DOHH2 (cell line): ENCODE results near the gene PDE1C.

Source experiments
- H3F3A ChIP-seq: fragments of 200-600 bp; sonication (generic), shearing (Covaris generic); 2 replicates; pipeline ENCODE4 v1.6.0; 2016; ENCODE audit warnings: antibody characterized with exemption, mild to moderate bottlenecking; ENCODE audit not compliant: control insufficient read depth, insufficient read depth
- H3K27ac ChIP-seq: fragments of 200-600 bp; sonication (generic); 2 replicates; pipeline ENCODE4 v1.5.1; 2014; ENCODE audit warnings: low read depth, mild to moderate bottlenecking, low read length, moderate library complexity
- H3K27me3 ChIP-seq: fragments of 200-600 bp; sonication (generic); 2 replicates; pipeline ENCODE4 v1.6.1; 2014; ENCODE audit warnings: mild to moderate bottlenecking, low read length, mixed read lengths; ENCODE audit not compliant: control insufficient read depth
- H3K36me3 ChIP-seq: fragments of 200-600 bp; sonication (generic); 2 replicates; pipeline ENCODE4 v1.6.1; 2014; ENCODE audit warnings: mild to moderate bottlenecking, low read length, moderate library complexity, mixed read lengths; ENCODE audit not compliant: control insufficient read depth
- H3K4me1 ChIP-seq: fragments of 200-600 bp; sonication (generic); 2 replicates; pipeline ENCODE4 v1.6.1; 2014; ENCODE audit warnings: mild to moderate bottlenecking, low read length, mixed read lengths; ENCODE audit not compliant: control insufficient read depth
- H3K4me2 ChIP-seq: fragments of 200-600 bp; sonication (generic); 2 replicates; pipeline ENCODE4 v1.6.0; 2014; ENCODE audit warnings: mild to moderate bottlenecking, low read length, moderate library complexity
- H3K4me3 ChIP-seq: fragments of 200-600 bp; sonication (generic); 2 replicates; pipeline ENCODE4 v1.5.1; 2014; ENCODE audit warnings: mild to moderate bottlenecking, low read length, mixed read lengths
- H3K79me2 ChIP-seq: fragments of 200-600 bp; sonication (generic); 2 replicates; pipeline ENCODE4 v1.6.1; 2014; ENCODE audit warnings: mild to moderate bottlenecking, low read length, mixed read lengths; ENCODE audit not compliant: control insufficient read depth
- H3K9me2 ChIP-seq: fragments of 200-600 bp; sonication (generic); replicated peaks from 2 replicates; pipeline ENCODE4 v1.6.1; 2014; ENCODE audit warnings: mild to moderate bottlenecking, low read length, mixed read lengths; ENCODE audit not compliant: control insufficient read depth
- H3K9me3 ChIP-seq: fragments of 200-600 bp; sonication (generic); 2 replicates; pipeline ENCODE4 v1.6.1; 2014; ENCODE audit warnings: antibody characterized with exemption, low read length, mixed read lengths; ENCODE audit not compliant: control insufficient read depth, insufficient read depth
- H4K20me1 ChIP-seq: fragments of 200-600 bp; sonication (generic); 2 replicates; pipeline ENCODE4 v1.6.0; 2014; ENCODE audit warnings: low read depth, mild to moderate bottlenecking, antibody characterized with exemption, low read length, moderate library complexity; ENCODE audit not compliant: control insufficient read depth, insufficient read depth
- EZH2phosphoT487 ChIP-seq: fragments of 200-600 bp; sonication (generic); IDR thresholded peaks from 2 replicates; pipeline ENCODE4 v1.6.1; 2017; ENCODE audit warnings: borderline replicate concordance, mild to moderate bottlenecking, antibody characterized with exemption, low read length, moderate library complexity, mixed read lengths
- TF ChIP-seq, protein P1 (sequence below): fragments of 200-600 bp; sonication (generic); IDR thresholded peaks from one replicate; pipeline ENCODE4 v1.5.1; 2014; ENCODE audit warnings: antibody characterized with exemption, mild to moderate bottlenecking, low read depth, low read length; ENCODE audit not compliant: poor library complexity, severe bottlenecking

Gene PDE1C

DNA sequence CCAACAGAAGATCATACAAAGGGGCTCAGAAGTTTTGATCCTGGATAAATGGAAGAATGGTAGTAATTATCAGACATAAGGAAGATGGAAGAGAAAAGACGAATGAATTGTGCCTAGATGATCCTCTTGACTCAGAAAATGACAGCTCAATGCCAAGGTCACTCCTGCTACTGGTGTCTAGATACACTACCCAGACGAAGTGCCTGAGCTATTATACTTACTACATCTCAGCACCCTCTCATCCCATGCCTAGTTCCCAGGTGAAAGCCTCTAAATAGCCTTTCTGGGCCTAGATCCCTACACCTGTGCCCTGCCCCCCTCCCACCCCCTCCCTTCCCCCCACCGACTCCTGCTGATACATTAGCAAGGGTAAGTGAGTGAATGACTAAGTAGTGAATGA, 25.5 kb downstream of the PDE1C start:
- no peak for TF ChIP-seq EZH2phosphoT487
- TF ChIP-seq, protein P1, sequence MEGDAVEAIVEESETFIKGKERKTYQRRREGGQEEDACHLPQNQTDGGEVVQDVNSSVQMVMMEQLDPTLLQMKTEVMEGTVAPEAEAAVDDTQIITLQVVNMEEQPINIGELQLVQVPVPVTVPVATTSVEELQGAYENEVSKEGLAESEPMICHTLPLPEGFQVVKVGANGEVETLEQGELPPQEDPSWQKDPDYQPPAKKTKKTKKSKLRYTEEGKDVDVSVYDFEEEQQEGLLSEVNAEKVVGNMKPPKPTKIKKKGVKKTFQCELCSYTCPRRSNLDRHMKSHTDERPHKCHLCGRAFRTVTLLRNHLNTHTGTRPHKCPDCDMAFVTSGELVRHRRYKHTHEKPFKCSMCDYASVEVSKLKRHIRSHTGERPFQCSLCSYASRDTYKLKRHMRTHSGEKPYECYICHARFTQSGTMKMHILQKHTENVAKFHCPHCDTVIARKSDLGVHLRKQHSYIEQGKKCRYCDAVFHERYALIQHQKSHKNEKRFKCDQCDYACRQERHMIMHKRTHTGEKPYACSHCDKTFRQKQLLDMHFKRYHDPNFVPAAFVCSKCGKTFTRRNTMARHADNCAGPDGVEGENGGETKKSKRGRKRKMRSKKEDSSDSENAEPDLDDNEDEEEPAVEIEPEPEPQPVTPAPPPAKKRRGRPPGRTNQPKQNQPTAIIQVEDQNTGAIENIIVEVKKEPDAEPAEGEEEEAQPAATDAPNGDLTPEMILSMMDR, result no peak
- H3K4me2 ChIP-seq, result no peak overlapping the region
- peaks cover 20% of the 10 kb centered on the region for H3K4me1 ChIP-seq
- H3K27ac ChIP-seq, result no peak overlapping the region
- H3K27me3 ChIP-seq, result no peaks in the 10 kb centered on the region
- no peaks in the 10 kb centered on the region; the same call in 1 of the 2 replicates for H3K9me2 ChIP-seq
- no peaks in the 10 kb centered on the region for H3K36me3 ChIP-seq
- H3F3A ChIP-seq, result no peaks in the 10 kb centered on the region
- no peak overlapping the region for H3K4me3 ChIP-seq
- no peaks in the 10 kb centered on the region for H4K20me1 ChIP-seq
- no peaks in the 10 kb centered on the region for H3K9me3 ChIP-seq
- no peaks in the 10 kb centered on the region for H3K79me2 ChIP-seq

DNA sequence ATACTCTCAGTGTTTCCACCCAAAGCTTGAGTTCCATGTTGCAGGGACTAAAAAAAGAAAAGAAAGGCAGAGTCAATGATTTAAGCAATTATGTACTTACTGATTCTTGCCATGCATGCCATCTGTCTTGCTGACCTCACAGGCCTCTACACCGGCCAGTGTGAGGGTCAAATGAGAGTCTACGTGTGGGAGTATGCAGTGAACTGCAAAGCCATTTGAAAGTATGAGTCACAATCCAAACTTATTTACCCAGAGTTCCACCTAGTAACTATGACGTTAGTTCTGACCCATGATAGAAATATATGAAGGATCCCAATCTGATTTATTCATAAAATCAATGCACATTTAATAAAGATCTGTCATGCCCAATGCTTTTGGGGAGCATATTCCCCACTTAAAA, 26.5 kb downstream of the PDE1C start:
- Histone ChIP-seq H3K4me2 (no peak overlapping the region), H3K79me2 (no peaks in the 10 kb centered on the region), H3K27me3 (no peaks in the 10 kb centered on the region), H3K36me3 (no peaks in the 10 kb centered on the region), H3F3A (no peaks in the 10 kb centered on the region), H3K27ac (no peak overlapping the region), H3K4me1 (peaks cover 9% of the 10 kb centered on the region), H3K9me2 (no peaks in the 10 kb centered on the region; the same call in 1 of the 2 replicates), H3K9me3 (no peaks in the 10 kb centered on the region), H4K20me1 (no peaks in the 10 kb centered on the region), H3K4me3 (no peak overlapping the region)
- TF ChIP-seq EZH2phosphoT487, result no peak
- TF ChIP-seq, protein P1, result no peak

DNA sequence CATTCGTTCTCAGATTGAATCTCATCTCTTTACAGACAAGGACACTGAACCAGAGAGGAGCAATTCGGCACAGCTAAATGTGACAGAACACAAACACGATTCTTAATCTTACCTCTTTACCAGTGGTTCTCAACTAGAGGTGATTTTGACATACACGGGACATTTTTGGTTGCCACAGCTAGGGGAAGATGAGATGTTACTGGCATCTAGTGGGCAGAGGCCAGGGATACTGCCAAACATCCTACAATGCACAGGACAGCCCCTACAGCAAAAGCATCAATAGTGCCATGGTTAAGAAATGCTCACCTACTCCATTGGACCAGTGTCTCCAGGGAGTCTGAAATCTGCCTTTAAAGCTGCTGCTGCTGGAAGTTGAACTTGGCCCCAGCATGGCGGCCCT, 27.3 kb downstream of the PDE1C start:
- no peaks in the 10 kb centered on the region for H3K36me3 ChIP-seq
- H4K20me1 ChIP-seq, result no peaks in the 10 kb centered on the region
- peaks cover 1% of the 10 kb centered on the region for H3K4me1 ChIP-seq
- H3K27ac ChIP-seq, result no peak overlapping the region
- no peak overlapping the region for H3K4me2 ChIP-seq
- no peak overlapping the region for H3K4me3 ChIP-seq
- no peaks in the 10 kb centered on the region for H3K27me3 ChIP-seq
- no peaks in the 10 kb centered on the region; the same call in 1 of the 2 replicates for H3K9me2 ChIP-seq
- H3F3A ChIP-seq, result no peaks in the 10 kb centered on the region
- TF ChIP-seq, protein P1, result no peak
- no peaks in the 10 kb centered on the region for H3K79me2 ChIP-seq
- no peaks in the 10 kb centered on the region for H3K9me3 ChIP-seq
